ENCODE measurements around the gene IL12RB1. TPM values are rescaled to one million over a fixed set of nuclear protein-coding genes. Genes with fewer than 3 reads are reported as not detected.

Gene IL12RB1
- total RNA-seq, 1 donor from 2014 or later: not detected

- no peaks in the 10 kb centered on the region for H3K4me1 Mint-ChIP-seq
- H3K27me3 Mint-ChIP-seq (ENCODE audit: low read depth): peaks cover 12% of the 10 kb centered on the region
- no peak for DNase-seq (ENCODE audit: low spot score in 2 of 2, unreplicated experiment in 2 of 2)
- no peaks in the 10 kb centered on the region for H3K36me3 Mint-ChIP-seq
- H3K4me3 Mint-ChIP-seq: no peak overlapping the region
- TF ChIP-seq, protein P1, sequence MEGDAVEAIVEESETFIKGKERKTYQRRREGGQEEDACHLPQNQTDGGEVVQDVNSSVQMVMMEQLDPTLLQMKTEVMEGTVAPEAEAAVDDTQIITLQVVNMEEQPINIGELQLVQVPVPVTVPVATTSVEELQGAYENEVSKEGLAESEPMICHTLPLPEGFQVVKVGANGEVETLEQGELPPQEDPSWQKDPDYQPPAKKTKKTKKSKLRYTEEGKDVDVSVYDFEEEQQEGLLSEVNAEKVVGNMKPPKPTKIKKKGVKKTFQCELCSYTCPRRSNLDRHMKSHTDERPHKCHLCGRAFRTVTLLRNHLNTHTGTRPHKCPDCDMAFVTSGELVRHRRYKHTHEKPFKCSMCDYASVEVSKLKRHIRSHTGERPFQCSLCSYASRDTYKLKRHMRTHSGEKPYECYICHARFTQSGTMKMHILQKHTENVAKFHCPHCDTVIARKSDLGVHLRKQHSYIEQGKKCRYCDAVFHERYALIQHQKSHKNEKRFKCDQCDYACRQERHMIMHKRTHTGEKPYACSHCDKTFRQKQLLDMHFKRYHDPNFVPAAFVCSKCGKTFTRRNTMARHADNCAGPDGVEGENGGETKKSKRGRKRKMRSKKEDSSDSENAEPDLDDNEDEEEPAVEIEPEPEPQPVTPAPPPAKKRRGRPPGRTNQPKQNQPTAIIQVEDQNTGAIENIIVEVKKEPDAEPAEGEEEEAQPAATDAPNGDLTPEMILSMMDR (IDR thresholded peaks at IDR 0.05; ENCODE audit: unreplicated experiment): no peak
- no peak overlapping the region for H3K27ac Mint-ChIP-seq
- H3K9me3 Mint-ChIP-seq: no peaks in the 10 kb centered on the region
These were observed 21.6 kb downstream of the IL12RB1 start for GRCh38 chr19:18065173-18065495.

DNA sequence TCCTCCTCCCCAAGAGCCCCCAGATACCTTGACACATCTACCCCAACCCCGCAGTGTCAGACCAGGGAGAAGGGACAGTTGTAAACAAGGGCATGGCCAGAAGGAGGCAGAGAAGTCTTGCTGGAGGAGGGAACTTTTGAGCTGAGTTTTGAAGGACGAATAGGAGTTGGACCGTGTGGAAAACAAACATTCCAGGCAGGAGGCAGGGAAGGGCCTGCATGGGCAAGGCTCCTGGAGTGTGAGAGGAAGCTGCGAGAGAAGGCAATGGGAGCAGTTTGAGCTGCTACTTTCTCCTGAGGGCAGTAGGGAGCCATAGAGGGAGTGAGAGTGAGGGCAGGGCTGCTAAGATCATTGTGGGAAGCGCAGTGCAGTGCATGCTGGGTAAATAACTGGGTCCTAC is 23.3 kb downstream of the IL12RB1 start:
- H3K9me3 Mint-ChIP-seq: no peaks in the 10 kb centered on the region
- H3K27me3 Mint-ChIP-seq (ENCODE audit: low read depth): peaks cover 12% of the 10 kb centered on the region
- H3K27ac Mint-ChIP-seq: no peak overlapping the region
- no peak overlapping the region for H3K4me3 Mint-ChIP-seq
- H3K36me3 Mint-ChIP-seq: no peaks in the 10 kb centered on the region
- DNase-seq (ENCODE audit: low spot score in 2 of 2, unreplicated experiment in 2 of 2): no peak
- TF ChIP-seq, protein P1 (IDR thresholded peaks at IDR 0.05; ENCODE audit: unreplicated experiment): no peak
- no peaks in the 10 kb centered on the region for H3K4me1 Mint-ChIP-seq

GRCh38 chr19:18062028-18062427 is 24.7 kb downstream of the IL12RB1 start:
- Mint-ChIP-seq H3K4me1 (peaks cover 1% of the 10 kb centered on the region), H3K36me3 (no peaks in the 10 kb centered on the region), H3K27ac (no peak overlapping the region), H3K9me3 (no peaks in the 10 kb centered on the region), H3K27me3 (ENCODE audit: low read depth) (peaks cover 12% of the 10 kb centered on the region), H3K4me3 (no peak overlapping the region)
- DNase-seq (ENCODE audit: low spot score in 2 of 2, unreplicated experiment in 2 of 2): no peak
- TF ChIP-seq, protein P1 (IDR thresholded peaks at IDR 0.05; ENCODE audit: unreplicated experiment): no peak

- TF ChIP-seq, protein P1 (IDR thresholded peaks at IDR 0.05; ENCODE audit: unreplicated experiment): no peak
- DNase-seq (ENCODE audit: low spot score in 2 of 2, unreplicated experiment in 2 of 2): no peak
- H3K27ac Mint-ChIP-seq: no peak overlapping the region
- no peaks in the 10 kb centered on the region for H3K9me3 Mint-ChIP-seq
- H3K4me1 Mint-ChIP-seq: peaks cover 1% of the 10 kb centered on the region
- H3K4me3 Mint-ChIP-seq: no peak overlapping the region
- no peaks in the 10 kb centered on the region for H3K36me3 Mint-ChIP-seq
- H3K27me3 Mint-ChIP-seq (ENCODE audit: low read depth): peaks cover 12% of the 10 kb centered on the region
These were observed 26.3 kb downstream of the IL12RB1 start for GRCh38 chr19:18060472-18060871.

- TF ChIP-seq, protein P1 (IDR thresholded peaks at IDR 0.05; ENCODE audit: unreplicated experiment): no peak
- H3K9me3 Mint-ChIP-seq: no peaks in the 10 kb centered on the region
- peaks cover 1% of the 10 kb centered on the region for H3K4me1 Mint-ChIP-seq
- H3K4me3 Mint-ChIP-seq: peak overlapping the region; percentile 15
- no peaks in the 10 kb centered on the region for H3K36me3 Mint-ChIP-seq
- H3K27me3 Mint-ChIP-seq (ENCODE audit: low read depth): peaks cover 9% of the 10 kb centered on the region
- no peak for DNase-seq (ENCODE audit: low spot score in 2 of 2, unreplicated experiment in 2 of 2)
- H3K27ac Mint-ChIP-seq: no peak overlapping the region
These were observed 26.8 kb downstream of the IL12RB1 start for GRCh38 chr19:18059902-18060301.

DNA sequence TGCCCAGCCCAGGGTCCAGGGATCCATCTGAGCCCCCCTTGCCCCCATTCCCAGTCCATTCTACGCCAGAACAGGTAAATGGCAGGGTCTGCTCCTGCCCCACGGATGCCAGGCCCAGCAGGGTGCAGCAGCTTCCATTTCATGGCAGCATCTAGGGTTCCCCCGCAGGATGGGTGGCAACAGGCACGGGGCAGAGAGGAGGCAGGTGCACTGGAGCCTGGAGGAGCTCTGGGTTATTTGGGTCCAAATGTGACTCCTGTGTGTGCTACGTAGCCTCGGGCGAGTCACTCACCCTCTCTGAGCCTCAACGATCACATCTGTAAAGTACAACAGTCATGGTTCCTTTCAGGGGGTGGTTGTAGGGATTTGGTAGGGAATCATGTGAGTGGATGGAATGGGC is 27.4 kb downstream of the IL12RB1 start:
- Mint-ChIP-seq H3K9me3 (no peaks in the 10 kb centered on the region), H3K27me3 (ENCODE audit: low read depth) (peaks cover 6% of the 10 kb centered on the region), H3K27ac (no peak overlapping the region), H3K4me1 (peaks cover 1% of the 10 kb centered on the region), H3K36me3 (no peaks in the 10 kb centered on the region), H3K4me3 (no peak overlapping the region)
- no peak for DNase-seq (ENCODE audit: low spot score in 2 of 2, unreplicated experiment in 2 of 2)
- TF ChIP-seq, protein P1 (IDR thresholded peaks at IDR 0.05; ENCODE audit: unreplicated experiment): no peak
